ENCODE measurements around the gene SND1. TPM values are rescaled to one million over a fixed set of nuclear protein-coding genes. Genes with fewer than 3 reads are reported as not detected.

The SND1 gene
- total and polyA plus RNA-seq, 3 experiments from 2014 or later = 121 to 203 (median 198) TPM

DNA sequence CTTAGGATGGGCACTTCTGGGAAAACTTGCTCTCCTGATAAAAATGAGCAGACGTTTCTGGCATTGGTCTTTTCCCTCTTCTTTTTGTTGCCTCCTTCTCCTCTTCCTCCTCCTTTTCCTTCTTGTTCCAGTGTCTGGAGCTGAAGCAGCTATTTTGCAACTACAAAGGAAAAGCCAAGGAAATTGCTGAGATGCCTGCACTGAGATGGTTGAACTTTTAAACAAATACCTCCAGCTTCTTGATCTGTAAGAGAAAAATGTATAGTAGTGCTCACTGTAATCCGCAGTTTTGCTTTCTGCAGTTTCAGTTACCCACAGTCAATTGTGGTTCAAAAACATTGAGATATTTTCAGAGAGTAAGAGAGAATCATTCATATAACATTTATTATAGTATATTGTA lies 7.5 kb upstream of the SND1 start:
- Mint-ChIP-seq H3K4me3 (no peak overlapping the region), H3K36me3 (no peaks in the 10 kb centered on the region), H3K9me3 (no peaks in the 10 kb centered on the region), H3K27ac (no peak overlapping the region), H3K27me3 (peaks cover 6 to 13% of the 10 kb centered on the region in 2 donors), H3K4me1 (no peaks in the 10 kb centered on the region)
- POLR2A ChIA-PET = no interaction called here
- no peaks in the 10 kb centered on the region for H3K27me3 ChIP-seq (ENCODE audit: insufficient read depth, low read length, poor library complexity, severe bottlenecking)
- H3K9me3 ChIP-seq (ENCODE audit: low read length) = no peaks in the 10 kb centered on the region
- no peaks in the 10 kb centered on the region for H3K4me1 ChIP-seq (ENCODE audit: insufficient read depth, low read length)
- CTCF ChIA-PET = no interaction called here
- no peak for DNase-seq
- no peak overlapping the region for H3K4me3 ChIP-seq (ENCODE audit: low read length)
- H3K27ac ChIP-seq (ENCODE audit: low read depth, low read length) = no peak overlapping the region
- H3K36me3 ChIP-seq (ENCODE audit: insufficient read depth, low read length) = no peaks in the 10 kb centered on the region

DNA sequence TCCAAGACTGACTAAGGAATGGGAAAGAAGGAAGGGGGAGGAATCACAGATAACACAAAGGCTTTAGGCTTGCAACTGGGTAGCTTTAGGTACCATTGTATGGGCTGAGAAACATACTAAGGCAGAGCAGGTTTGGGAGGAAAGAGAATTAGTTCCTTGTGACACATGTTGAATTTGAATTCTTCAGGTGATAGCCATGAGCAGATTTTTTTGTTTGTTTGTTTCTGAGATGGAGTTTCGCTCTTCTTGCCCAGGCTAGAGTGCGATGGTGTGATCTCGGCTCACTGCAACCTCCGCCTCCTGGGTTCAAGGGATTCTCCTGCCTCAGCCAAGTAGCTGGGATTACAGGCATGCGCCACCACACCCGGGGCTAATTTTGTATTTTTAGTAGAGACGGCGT lies 4.4 kb upstream of the SND1 start:
- Histone ChIP-seq H3K9me3 (ENCODE audit: low read length) (no peaks in the 10 kb centered on the region), H3K4me1 (ENCODE audit: insufficient read depth, low read length) (peaks cover 12% of the 10 kb centered on the region), H3K27ac (ENCODE audit: low read depth, low read length) (no peak overlapping the region), H3K36me3 (ENCODE audit: insufficient read depth, low read length) (no peaks in the 10 kb centered on the region), H3K27me3 (ENCODE audit: insufficient read depth, low read length, poor library complexity, severe bottlenecking) (no peaks in the 10 kb centered on the region), H3K4me3 (ENCODE audit: low read length) (no peak overlapping the region)
- H3K36me3 Mint-ChIP-seq = peaks cover 0 to 15% (median 0%) of the 10 kb centered on the region in 3 donors
- peaks cover 17 to 18% (median 17%) of the 10 kb centered on the region in 3 donors for H3K4me1 Mint-ChIP-seq
- peaks cover 0 to 4% of the 10 kb centered on the region in 2 donors for H3K27me3 Mint-ChIP-seq
- H3K4me3 Mint-ChIP-seq = no peak overlapping the region
- no peak for DNase-seq
- no peaks in the 10 kb centered on the region for H3K9me3 Mint-ChIP-seq
- ChIA-PET POLR2A (no interaction called here), CTCF (no interaction called here)
- H3K27ac Mint-ChIP-seq = no peak overlapping the region

DNA sequence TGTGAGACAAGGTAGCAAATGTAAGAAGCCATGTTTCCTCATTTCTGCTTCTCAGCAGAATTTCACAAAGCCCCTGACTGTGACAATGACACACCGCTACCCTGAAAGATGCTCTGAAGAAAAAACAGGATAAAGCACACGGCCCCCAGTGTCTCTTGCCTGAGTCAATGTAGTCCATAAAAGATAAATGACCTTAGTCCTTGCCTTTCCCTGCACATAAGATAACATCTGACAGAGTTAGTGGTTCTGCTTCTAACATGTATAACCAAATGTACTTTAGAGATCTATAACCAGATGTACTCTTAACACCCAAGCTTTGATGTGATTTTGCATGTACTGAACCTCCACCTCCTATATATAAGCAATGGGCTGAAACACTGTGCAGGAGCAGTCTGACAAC lies 3.0 kb upstream of the SND1 start:
- no peaks in the 10 kb centered on the region for H3K36me3 ChIP-seq (ENCODE audit: insufficient read depth, low read length)
- Mint-ChIP-seq H3K9me3 (no peaks in the 10 kb centered on the region), H3K27me3 (peaks cover 0 to 4% of the 10 kb centered on the region in 2 donors), H3K4me3 (no peak overlapping the region), H3K27ac (no peak overlapping the region), H3K36me3 (peaks cover 0 to 17% (median 0%) of the 10 kb centered on the region in 3 donors), H3K4me1 (peaks cover 31% of the 10 kb centered on the region in 3 donors)
- ChIA-PET POLR2A (no interaction called here), CTCF (no interaction called here)
- H3K27me3 ChIP-seq (ENCODE audit: insufficient read depth, low read length, poor library complexity, severe bottlenecking) = no peaks in the 10 kb centered on the region
- peaks cover 26% of the 10 kb centered on the region for H3K4me1 ChIP-seq (ENCODE audit: insufficient read depth, low read length)
- no peak for DNase-seq
- no peak overlapping the region for H3K27ac ChIP-seq (ENCODE audit: low read depth, low read length)
- H3K4me3 ChIP-seq (ENCODE audit: low read length) = no peak overlapping the region
- no peaks in the 10 kb centered on the region for H3K9me3 ChIP-seq (ENCODE audit: low read length)

DNA sequence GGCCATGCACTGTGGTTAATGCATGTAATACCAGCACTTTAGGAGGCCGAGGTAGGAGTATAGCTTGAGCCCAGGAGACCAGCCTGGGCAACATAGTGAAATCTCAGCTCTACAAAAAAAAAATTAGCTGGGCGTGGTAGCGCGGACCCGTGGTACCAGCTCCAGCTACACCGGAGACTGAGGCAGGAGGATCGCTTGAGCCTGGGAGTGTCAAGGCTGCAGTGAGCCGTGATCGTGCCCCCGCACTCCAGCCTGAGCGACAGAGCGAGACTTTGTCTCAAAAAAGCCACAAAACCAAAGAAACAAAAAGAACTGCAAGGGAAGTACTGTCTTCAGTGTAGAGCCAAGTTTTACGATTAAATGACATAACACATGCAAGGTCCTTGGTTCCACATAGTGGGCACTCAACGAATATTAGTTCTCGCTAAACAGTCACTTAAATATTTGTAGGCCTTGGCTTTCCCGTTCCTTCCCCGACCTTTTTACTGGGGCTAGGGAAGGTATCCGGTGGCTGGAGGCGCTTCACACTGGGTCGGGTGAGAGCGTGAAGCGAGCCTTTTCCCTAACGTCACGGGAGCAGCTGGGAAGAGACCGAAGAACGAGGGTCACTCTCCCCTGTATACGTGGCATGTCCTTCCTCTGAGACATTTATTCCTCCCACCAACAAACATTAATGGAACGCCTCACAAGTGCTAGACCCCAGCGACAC lies 993 bp upstream of the SND1 start:
- H3K9me3 ChIP-seq (ENCODE audit: low read length) = no peaks in the 10 kb centered on the region
- H3K4me3 ChIP-seq (ENCODE audit: low read length) = peak overlapping the region; percentile 95
- Mint-ChIP-seq H3K27me3 (peaks cover 0 to 4% of the 10 kb centered on the region in 2 donors), H3K9me3 (no peaks in the 10 kb centered on the region), H3K4me3 (peak overlapping the region in 5 of 7 donors; percentile 96 to 99 (median 98)), H3K27ac (peak overlapping the region in 6 of 8 donors; percentile 96 to 100 (median 99)), H3K36me3 (peaks cover 0 to 30% (median 4%) of the 10 kb centered on the region in 3 donors), H3K4me1 (peaks cover 51% of the 10 kb centered on the region in 3 donors)
- H3K27ac ChIP-seq (ENCODE audit: low read depth, low read length) = peak overlapping the region; percentile 98
- no peaks in the 10 kb centered on the region for H3K27me3 ChIP-seq (ENCODE audit: insufficient read depth, low read length, poor library complexity, severe bottlenecking)
- CTCF ChIA-PET = no interaction called here
- peaks cover 43% of the 10 kb centered on the region for H3K4me1 ChIP-seq (ENCODE audit: insufficient read depth, low read length)
- DNase-seq = peak in 2 of 5 donors; percentile 29 to 42
- POLR2A ChIA-PET = interaction anchor here (0.6 to 1.0 kb wide), 2 partner anchors 63 to 64 kb away, joined by 3 to 5 read pairs; partner anchors contain the start of gene ARF5
- H3K36me3 ChIP-seq (ENCODE audit: insufficient read depth, low read length) = peaks cover 3% of the 10 kb centered on the region

DNA sequence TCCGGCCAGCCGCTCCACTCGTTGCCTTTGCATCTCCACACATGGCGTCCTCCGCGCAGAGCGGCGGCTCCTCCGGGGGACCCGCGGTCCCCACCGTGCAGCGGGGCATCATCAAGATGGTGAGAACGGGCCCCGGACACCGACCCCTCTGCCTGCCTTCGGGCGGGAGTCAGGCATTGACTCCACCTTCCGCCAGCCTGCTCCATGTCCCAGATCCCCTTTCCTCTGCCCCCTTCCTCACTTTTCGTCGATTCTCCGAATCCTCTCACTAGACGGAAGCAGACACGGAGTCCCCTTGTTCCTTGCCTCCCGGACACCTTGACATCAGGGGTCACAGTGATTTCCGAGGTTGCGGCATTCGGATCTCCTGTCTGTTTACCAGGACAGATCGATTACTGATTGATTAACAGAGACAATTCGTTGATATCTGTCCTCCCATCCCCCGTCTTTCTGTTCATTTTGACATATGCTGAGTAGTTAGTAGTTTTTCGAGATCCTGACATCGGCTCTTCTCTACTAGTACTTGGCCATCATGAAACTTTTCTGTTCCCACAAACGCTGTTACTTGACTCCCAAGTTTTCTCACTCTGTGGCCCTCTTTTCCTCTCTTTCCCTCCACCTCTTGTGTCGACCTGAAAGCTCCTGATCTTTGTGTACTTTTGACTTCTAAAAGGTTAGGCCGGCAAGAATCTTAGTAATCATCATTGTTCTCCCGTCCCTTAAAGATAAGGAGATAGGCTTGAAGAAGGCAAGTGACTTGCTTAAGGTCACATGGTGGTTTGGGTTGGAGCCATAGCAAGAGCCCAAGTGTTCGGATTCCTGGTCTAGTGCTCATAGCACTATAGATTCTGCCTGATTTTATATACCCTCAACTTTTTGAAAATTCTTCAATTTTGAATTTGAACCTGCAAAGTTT lies 597 bp downstream of the SND1 start:
- no peaks in the 10 kb centered on the region for H3K27me3 Mint-ChIP-seq
- no peak for DNase-seq
- peak overlapping the region in 6 of 8 donors; percentile 96 to 100 (median 99) for H3K27ac Mint-ChIP-seq
- H3K4me1 Mint-ChIP-seq = peaks cover 59 to 62% (median 61%) of the 10 kb centered on the region in 3 donors
- Histone ChIP-seq H3K4me1 (ENCODE audit: insufficient read depth, low read length) (peaks cover 43% of the 10 kb centered on the region), H3K27ac (ENCODE audit: low read depth, low read length) (peak overlapping the region; percentile 98), H3K27me3 (ENCODE audit: insufficient read depth, low read length, poor library complexity, severe bottlenecking) (no peaks in the 10 kb centered on the region), H3K9me3 (ENCODE audit: low read length) (no peaks in the 10 kb centered on the region), H3K4me3 (ENCODE audit: low read length) (peak overlapping the region; percentile 95), H3K36me3 (ENCODE audit: insufficient read depth, low read length) (peaks cover 3% of the 10 kb centered on the region)
- ChIA-PET CTCF (no interaction called here), POLR2A (no interaction called here)
- H3K36me3 Mint-ChIP-seq = peaks cover 0 to 37% (median 8%) of the 10 kb centered on the region in 3 donors
- H3K4me3 Mint-ChIP-seq = peak overlapping the region in 5 of 7 donors; percentile 96 to 99 (median 98)
- H3K9me3 Mint-ChIP-seq = no peaks in the 10 kb centered on the region

DNA sequence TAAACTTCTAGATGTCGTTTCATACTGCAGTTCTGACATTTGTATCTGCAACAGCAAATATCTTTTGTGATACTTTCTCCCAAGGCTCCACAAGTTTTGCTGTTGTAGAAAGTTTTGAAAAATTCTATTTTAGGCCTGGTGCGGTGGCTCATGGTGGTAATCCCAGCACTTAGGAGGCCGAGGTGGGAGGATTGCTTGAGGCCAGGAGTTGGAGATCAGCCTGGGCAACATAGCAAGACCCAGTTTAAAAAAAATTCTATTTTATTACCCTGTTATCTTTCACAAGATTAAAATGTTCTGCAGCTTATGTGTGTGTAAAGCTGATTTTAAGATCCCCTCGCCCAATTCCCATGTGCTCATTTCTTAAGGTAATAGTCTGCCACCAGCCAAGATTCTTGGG lies 1.4 kb downstream of the SND1 start:
- Mint-ChIP-seq H3K4me3 (peak overlapping the region in 5 of 7 donors; percentile 96 to 99 (median 98)), H3K27me3 (no peaks in the 10 kb centered on the region), H3K36me3 (peaks cover 0 to 41% (median 10%) of the 10 kb centered on the region in 3 donors), H3K9me3 (no peaks in the 10 kb centered on the region), H3K27ac (peak overlapping the region in 3 of 8 donors; percentile 96 to 100 (median 99)), H3K4me1 (peaks cover 62 to 66% (median 65%) of the 10 kb centered on the region in 3 donors)
- POLR2A ChIA-PET = no interaction called here
- no peak for DNase-seq
- CTCF ChIA-PET = no interaction called here
- Histone ChIP-seq H3K27me3 (ENCODE audit: insufficient read depth, low read length, poor library complexity, severe bottlenecking) (no peaks in the 10 kb centered on the region), H3K4me1 (ENCODE audit: insufficient read depth, low read length) (peaks cover 44% of the 10 kb centered on the region), H3K36me3 (ENCODE audit: insufficient read depth, low read length) (peaks cover 3% of the 10 kb centered on the region), H3K9me3 (ENCODE audit: low read length) (no peaks in the 10 kb centered on the region), H3K4me3 (ENCODE audit: low read length) (peak overlapping the region; percentile 95), H3K27ac (ENCODE audit: low read depth, low read length) (no peak overlapping the region)

DNA sequence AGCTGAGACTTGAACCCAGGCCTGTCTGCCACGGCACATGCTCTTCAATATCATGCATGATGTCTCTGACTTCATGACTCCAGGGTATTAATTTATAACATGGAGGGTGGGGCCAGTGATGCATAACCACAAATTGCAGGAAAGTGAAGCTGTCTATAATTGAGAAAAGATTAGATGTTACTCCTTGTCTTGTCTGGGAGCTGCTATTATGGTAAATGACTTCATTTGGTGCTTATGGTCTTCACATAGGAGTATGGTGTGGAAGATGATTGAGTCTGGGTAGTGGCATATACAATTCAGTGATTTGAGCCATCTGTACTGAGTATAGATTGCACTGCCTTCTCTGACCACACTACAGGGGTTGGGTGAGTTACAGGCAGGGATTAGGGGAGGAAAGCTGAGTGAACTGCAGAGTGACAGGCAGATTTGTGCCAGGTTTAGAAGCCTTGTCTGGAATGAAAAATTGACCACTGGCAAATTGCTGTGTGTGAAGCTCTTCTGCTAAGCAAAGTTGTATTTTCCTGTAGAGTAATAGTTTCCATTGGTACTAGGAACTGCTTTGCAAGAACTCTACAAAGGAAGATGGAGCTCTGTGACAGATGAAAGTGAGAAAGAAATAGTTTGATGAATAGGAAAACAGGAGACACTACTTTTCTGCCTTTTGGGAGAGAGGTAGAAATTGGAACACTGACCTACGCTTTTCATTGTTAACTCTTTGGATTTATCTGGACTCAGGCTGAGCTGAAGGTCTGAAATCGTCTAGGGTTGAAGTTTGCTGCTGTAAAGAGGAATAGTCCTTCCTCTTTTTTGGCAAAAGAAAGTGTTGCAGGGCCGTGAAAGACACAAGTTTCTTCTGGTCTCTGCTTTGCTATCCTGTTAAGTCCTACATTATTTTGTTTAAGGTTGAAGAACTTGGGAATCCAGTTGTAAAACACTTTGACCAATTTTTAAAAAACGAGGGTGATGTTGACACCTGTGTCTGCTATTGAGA lies 2.7 kb downstream of the SND1 start:
- POLR2A ChIA-PET = no interaction called here
- peak overlapping the region; percentile 29 for H3K27ac ChIP-seq (ENCODE audit: low read depth, low read length)

More for the DNA sequence above, 2.7 kb downstream of the SND1 start:
- H3K4me1 ChIP-seq (ENCODE audit: insufficient read depth, low read length) = peaks cover 47% of the 10 kb centered on the region
- H3K9me3 Mint-ChIP-seq = no peaks in the 10 kb centered on the region
- peaks cover 3% of the 10 kb centered on the region for H3K36me3 ChIP-seq (ENCODE audit: insufficient read depth, low read length)
- peak overlapping the region in 5 of 8 donors; percentile 0 to 79 (median 28) for H3K27ac Mint-ChIP-seq
- CTCF ChIA-PET = no interaction called here
- H3K4me1 Mint-ChIP-seq = peaks cover 72 to 78% (median 77%) of the 10 kb centered on the region in 3 donors
- H3K27me3 ChIP-seq (ENCODE audit: insufficient read depth, low read length, poor library complexity, severe bottlenecking) = no peaks in the 10 kb centered on the region
- H3K4me3 ChIP-seq (ENCODE audit: low read length) = peak overlapping the region; percentile 4
- no peaks in the 10 kb centered on the region for H3K9me3 ChIP-seq (ENCODE audit: low read length)
- DNase-seq = no peak
- no peaks in the 10 kb centered on the region for H3K27me3 Mint-ChIP-seq
- peak overlapping the region in 5 of 7 donors; percentile 19 to 98 (median 96) for H3K4me3 Mint-ChIP-seq
- peaks cover 5 to 51% (median 13%) of the 10 kb centered on the region in 3 donors for H3K36me3 Mint-ChIP-seq

Measured in CD8-positive, alpha-beta memory T cell (primary cell).